ENCODE data around the gene CHDH. TPM values are rescaled to one million over a fixed set of nuclear protein-coding genes. Genes with fewer than 3 reads are reported as not detected.

The CHDH gene
- total and polyA plus RNA-seq, 2 experiments from 2014 or later: 2.3 to 6.6 TPM

DNA sequence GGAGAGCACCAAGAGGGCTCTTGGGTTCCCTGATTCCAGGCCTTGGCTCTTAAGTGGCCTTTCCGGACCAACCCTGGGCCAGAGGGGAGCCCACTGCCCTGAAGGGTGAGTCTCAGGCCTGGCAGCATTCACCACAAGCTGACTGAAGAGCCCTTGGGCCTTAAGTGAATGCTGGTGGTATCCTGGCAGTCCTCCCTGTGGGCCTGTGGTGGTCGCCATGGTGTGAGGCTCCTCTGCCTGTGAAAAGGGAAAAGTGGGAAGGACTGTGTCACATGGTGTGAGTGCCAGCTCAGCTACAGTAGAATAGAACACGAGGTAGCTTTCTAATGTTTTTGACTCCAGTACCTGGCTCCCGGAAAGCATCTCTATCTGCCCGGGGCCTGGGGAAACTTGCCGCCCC lies 15.3 kb downstream of the CHDH start:
- Histone ChIP-seq H3K9me2 (ENCODE audit: insufficient read depth) (no peaks in the 10 kb centered on the region), H3K79me2 (replicated peaks; ENCODE audit: insufficient read depth) (no peaks in the 10 kb centered on the region), H3K4me3 (no peak overlapping the region), H3K36me3 (ENCODE audit: insufficient read depth) (no peaks in the 10 kb centered on the region), H3K4me1 (ENCODE audit: insufficient read depth) (no peaks in the 10 kb centered on the region), H4K20me1 (replicated peaks; ENCODE audit: insufficient read depth) (no peaks in the 10 kb centered on the region), H3K4me2 (no peak overlapping the region), H3F3A (replicated peaks; ENCODE audit: low read depth) (no peaks in the 10 kb centered on the region), H3K27ac (ENCODE audit: low read depth) (no peak overlapping the region), H2AFZ (no peak overlapping the region), H3K27me3 (ENCODE audit: insufficient read depth) (no peaks in the 10 kb centered on the region)
- no peaks in the 10 kb centered on the region for H3K36me3 Mint-ChIP-seq (ENCODE audit: low read depth)
- H3K9me3 Mint-ChIP-seq: no peaks in the 10 kb centered on the region
- TF ChIP-seq ZNF331 (CRISPR knock-in tag; IDR thresholded peaks at IDR 0.05; ENCODE audit: low read depth) (no peak), EZH2phosphoT487 (IDR thresholded peaks at IDR 0.05; ENCODE audit: unreplicated experiment) (no peak), EZH2 (IDR thresholded peaks at IDR 0.05; ENCODE audit: low read depth, unreplicated experiment) (no peak), REST (IDR thresholded peaks at IDR 0.05; ENCODE audit: unreplicated experiment) (no peak), JUNB (IDR thresholded peaks at IDR 0.05; ENCODE audit: unreplicated experiment) (no peak), POLR2AphosphoS5 (IDR thresholded peaks at IDR 0.05; ENCODE audit: low read depth) (no peak), CREB1 (CRISPR knock-in tag; IDR thresholded peaks at IDR 0.05; ENCODE audit: low read depth) (no peak), NANOG (IDR thresholded peaks at IDR 0.05; ENCODE audit: borderline replicate concordance) (no peak), ZNF114 (CRISPR knock-in tag; IDR thresholded peaks at IDR 0.05) (no peak), STAT1 (IDR thresholded peaks at IDR 0.05; ENCODE audit: unreplicated experiment) (no peak)
- TF ChIP-seq, protein P1, sequence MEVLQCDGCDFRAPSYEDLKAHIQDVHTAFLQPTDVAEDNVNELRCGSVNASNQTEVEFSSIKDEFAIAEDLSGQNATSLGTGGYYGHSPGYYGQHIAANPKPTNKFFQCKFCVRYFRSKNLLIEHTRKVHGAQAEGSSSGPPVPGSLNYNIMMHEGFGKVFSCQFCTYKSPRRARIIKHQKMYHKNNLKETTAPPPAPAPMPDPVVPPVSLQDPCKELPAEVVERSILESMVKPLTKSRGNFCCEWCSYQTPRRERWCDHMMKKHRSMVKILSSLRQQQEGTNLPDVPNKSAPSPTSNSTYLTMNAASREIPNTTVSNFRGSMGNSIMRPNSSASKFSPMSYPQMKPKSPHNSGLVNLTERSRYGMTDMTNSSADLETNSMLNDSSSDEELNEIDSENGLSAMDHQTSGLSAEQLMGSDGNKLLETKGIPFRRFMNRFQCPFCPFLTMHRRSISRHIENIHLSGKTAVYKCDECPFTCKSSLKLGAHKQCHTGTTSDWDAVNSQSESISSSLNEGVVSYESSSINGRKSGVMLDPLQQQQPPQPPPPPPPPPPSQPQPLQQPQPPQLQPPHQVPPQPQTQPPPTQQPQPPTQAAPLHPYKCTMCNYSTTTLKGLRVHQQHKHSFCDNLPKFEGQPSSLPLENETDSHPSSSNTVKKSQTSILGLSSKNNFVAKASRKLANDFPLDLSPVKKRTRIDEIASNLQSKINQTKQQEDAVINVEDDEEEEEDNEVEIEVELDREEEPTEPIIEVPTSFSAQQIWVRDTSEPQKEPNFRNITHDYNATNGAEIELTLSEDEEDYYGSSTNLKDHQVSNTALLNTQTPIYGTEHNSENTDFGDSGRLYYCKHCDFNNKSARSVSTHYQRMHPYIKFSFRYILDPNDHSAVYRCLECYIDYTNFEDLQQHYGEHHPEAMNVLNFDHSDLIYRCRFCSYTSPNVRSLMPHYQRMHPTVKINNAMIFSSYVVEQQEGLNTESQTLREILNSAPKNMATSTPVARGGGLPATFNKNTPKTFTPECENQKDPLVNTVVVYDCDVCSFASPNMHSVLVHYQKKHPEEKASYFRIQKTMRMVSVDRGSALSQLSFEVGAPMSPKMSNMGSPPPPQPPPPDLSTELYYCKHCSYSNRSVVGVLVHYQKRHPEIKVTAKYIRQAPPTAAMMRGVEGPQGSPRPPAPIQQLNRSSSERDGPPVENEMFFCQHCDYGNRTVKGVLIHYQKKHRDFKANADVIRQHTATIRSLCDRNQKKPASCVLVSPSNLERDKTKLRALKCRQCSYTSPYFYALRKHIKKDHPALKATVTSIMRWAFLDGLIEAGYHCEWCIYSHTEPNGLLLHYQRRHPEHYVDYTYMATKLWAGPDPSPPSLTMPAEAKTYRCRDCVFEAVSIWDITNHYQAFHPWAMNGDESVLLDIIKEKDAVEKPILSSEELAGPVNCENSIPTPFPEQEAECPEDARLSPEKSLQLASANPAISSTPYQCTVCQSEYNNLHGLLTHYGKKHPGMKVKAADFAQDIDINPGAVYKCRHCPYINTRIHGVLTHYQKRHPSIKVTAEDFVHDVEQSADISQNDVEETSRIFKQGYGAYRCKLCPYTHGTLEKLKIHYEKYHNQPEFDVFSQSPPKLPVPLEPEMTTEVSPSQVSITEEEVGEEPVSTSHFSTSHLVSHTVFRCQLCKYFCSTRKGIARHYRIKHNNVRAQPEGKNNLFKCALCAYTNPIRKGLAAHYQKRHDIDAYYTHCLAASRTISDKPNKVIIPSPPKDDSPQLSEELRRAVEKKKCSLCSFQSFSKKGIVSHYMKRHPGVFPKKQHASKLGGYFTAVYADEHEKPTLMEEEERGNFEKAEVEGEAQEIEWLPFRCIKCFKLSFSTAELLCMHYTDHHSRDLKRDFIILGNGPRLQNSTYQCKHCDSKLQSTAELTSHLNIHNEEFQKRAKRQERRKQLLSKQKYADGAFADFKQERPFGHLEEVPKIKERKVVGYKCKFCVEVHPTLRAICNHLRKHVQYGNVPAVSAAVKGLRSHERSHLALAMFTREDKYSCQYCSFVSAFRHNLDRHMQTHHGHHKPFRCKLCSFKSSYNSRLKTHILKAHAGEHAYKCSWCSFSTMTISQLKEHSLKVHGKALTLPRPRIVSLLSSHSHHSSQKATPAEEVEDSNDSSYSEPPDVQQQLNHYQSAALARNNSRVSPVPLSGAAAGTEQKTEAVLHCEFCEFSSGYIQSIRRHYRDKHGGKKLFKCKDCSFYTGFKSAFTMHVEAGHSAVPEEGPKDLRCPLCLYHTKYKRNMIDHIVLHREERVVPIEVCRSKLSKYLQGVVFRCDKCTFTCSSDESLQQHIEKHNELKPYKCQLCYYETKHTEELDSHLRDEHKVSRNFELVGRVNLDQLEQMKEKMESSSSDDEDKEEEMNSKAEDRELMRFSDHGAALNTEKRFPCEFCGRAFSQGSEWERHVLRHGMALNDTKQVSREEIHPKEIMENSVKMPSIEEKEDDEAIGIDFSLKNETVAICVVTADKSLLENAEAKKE (CRISPR knock-in tag; IDR thresholded peaks at IDR 0.05): no peak
- TF ChIP-seq, protein P2, sequence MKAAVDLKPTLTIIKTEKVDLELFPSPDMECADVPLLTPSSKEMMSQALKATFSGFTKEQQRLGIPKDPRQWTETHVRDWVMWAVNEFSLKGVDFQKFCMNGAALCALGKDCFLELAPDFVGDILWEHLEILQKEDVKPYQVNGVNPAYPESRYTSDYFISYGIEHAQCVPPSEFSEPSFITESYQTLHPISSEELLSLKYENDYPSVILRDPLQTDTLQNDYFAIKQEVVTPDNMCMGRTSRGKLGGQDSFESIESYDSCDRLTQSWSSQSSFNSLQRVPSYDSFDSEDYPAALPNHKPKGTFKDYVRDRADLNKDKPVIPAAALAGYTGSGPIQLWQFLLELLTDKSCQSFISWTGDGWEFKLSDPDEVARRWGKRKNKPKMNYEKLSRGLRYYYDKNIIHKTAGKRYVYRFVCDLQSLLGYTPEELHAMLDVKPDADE (IDR thresholded peaks at IDR 0.05): no peak
- TF ChIP-seq, protein P3, sequence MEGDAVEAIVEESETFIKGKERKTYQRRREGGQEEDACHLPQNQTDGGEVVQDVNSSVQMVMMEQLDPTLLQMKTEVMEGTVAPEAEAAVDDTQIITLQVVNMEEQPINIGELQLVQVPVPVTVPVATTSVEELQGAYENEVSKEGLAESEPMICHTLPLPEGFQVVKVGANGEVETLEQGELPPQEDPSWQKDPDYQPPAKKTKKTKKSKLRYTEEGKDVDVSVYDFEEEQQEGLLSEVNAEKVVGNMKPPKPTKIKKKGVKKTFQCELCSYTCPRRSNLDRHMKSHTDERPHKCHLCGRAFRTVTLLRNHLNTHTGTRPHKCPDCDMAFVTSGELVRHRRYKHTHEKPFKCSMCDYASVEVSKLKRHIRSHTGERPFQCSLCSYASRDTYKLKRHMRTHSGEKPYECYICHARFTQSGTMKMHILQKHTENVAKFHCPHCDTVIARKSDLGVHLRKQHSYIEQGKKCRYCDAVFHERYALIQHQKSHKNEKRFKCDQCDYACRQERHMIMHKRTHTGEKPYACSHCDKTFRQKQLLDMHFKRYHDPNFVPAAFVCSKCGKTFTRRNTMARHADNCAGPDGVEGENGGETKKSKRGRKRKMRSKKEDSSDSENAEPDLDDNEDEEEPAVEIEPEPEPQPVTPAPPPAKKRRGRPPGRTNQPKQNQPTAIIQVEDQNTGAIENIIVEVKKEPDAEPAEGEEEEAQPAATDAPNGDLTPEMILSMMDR (conservative IDR thresholded peaks at IDR 0.05; ENCODE audit: low read depth in 2 of 2): no peak
- ATAC-seq (no peak), DNase-seq (ENCODE audit: low spot score) (no peak)
- peaks cover 2% of the 10 kb centered on the region; the same call in 1 of the 3 replicates for H3K4me1 Mint-ChIP-seq
- H3K27ac Mint-ChIP-seq: no peak overlapping the region
- no peak overlapping the region for H3K4me3 Mint-ChIP-seq
- peaks cover 4% of the 10 kb centered on the region for H3K27me3 Mint-ChIP-seq (ENCODE audit: insufficient read depth, low read depth, poor library complexity)
